C4-2B (cell line): Measurements from ENCODE around the gene RRH.

ENCODE experiments used
- ZFX ChIP-seq: fragments of 450-650 bp; IDR thresholded peaks from 2 replicates; pipeline ENCODE4 v1.6.1; 2017
- TF ChIP-seq, protein P1 (sequence below): fragments of 450-650 bp; conservative IDR thresholded peaks from 2 replicates; pipeline ENCODE4 v1.5.1; 2017; ENCODE audit warnings: mild to moderate bottlenecking

GRCh38 chr4:109876634-109877265 is 49.0 kb downstream of the RRH start:
- TF ChIP-seq, protein P1, sequence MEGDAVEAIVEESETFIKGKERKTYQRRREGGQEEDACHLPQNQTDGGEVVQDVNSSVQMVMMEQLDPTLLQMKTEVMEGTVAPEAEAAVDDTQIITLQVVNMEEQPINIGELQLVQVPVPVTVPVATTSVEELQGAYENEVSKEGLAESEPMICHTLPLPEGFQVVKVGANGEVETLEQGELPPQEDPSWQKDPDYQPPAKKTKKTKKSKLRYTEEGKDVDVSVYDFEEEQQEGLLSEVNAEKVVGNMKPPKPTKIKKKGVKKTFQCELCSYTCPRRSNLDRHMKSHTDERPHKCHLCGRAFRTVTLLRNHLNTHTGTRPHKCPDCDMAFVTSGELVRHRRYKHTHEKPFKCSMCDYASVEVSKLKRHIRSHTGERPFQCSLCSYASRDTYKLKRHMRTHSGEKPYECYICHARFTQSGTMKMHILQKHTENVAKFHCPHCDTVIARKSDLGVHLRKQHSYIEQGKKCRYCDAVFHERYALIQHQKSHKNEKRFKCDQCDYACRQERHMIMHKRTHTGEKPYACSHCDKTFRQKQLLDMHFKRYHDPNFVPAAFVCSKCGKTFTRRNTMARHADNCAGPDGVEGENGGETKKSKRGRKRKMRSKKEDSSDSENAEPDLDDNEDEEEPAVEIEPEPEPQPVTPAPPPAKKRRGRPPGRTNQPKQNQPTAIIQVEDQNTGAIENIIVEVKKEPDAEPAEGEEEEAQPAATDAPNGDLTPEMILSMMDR, result no peak
- TF ChIP-seq ZFX, result no peak
